OCI-LY7 (cell line): ENCODE results near the gene UQCC3. TPM values are rescaled to one million over a fixed set of nuclear protein-coding genes. Genes with fewer than 3 reads are reported as not detected.

Experiments
- BruUV-seq: library from RNA; stranded (reverse); fragments of 400-500 nt; replicated peaks from 2 replicates; lab custom pipeline; 2021; lab: Mats Ljungman, UMichigan
- CTCF ChIA-PET: fragments of 300-600 bp; sonication (Branson Sonifier 250); formaldehyde crosslinking; loops from one replicate; lab custom pipeline; 2022; ENCODE audit warnings: antibody characterized with exemption; ENCODE audit not compliant: unreplicated experiment; lab: Charles Lee
- POLR2A ChIA-PET: fragments of 300-600 bp; sonication (Branson Sonifier 250); formaldehyde crosslinking; loops from one replicate; lab custom pipeline; 2022; ENCODE audit warnings: antibody characterized with exemption; lab: Charles Lee
- DNase-seq: peaks from one replicate; pipeline ENCODE4 v3.0.0-alpha.2; 2015; ENCODE audit warnings: low spot score
- H2AFZ ChIP-seq: fragments of 200-600 bp; sonication (generic), shearing (Covaris generic); 2 replicates; pipeline ENCODE4 v1.6.1; 2014; ENCODE audit warnings: mild to moderate bottlenecking, antibody characterized with exemption, low read length, moderate library complexity
- H3K27ac ChIP-seq: fragments of 200-600 bp; sonication (generic); 2 replicates; pipeline ENCODE4 v1.5.1; 2014; ENCODE audit warnings: mixed run types, low read depth, mild to moderate bottlenecking, moderate library complexity, low read length, inconsistent platforms; ENCODE audit not compliant: poor library complexity, severe bottlenecking
- H3K36me3 ChIP-seq: fragments of 200-600 bp; sonication (generic); 2 replicates; pipeline ENCODE4 v1.6.1; 2014; ENCODE audit warnings: mild to moderate bottlenecking, antibody characterized with exemption, low read length, moderate library complexity, mixed read lengths; ENCODE audit not compliant: insufficient read depth
- H3K4me1 ChIP-seq: fragments of 200-600 bp; sonication (generic); 2 replicates; pipeline ENCODE4 v1.5.1; 2014; ENCODE audit warnings: mild to moderate bottlenecking, low read length; ENCODE audit not compliant: insufficient read depth, poor library complexity, severe bottlenecking
- H3K4me2 ChIP-seq: fragments of 200-600 bp; sonication (generic); 2 replicates; pipeline ENCODE4 v1.6.1; 2014; ENCODE audit warnings: mild to moderate bottlenecking, low read length
- H3K4me3 ChIP-seq: fragments of 200-600 bp; sonication (generic); 2 replicates; pipeline ENCODE4 v1.5.1; 2014; ENCODE audit warnings: mild to moderate bottlenecking, low read depth, low read length; ENCODE audit not compliant: poor library complexity, severe bottlenecking
- H3K79me2 ChIP-seq: fragments of 200-600 bp; sonication (generic); 2 replicates; pipeline ENCODE4 v1.6.1; 2016; ENCODE audit warnings: low read depth, mild to moderate bottlenecking, low read length, moderate library complexity, mixed read lengths; ENCODE audit not compliant: insufficient read depth
- H3K9me2 ChIP-seq: fragments of 200-600 bp; sonication (generic); 2 replicates; pipeline ENCODE4 v1.6.1; 2016; ENCODE audit warnings: mild to moderate bottlenecking, low read length, mixed read lengths; ENCODE audit not compliant: insufficient read depth
- H3K9me3 ChIP-seq: fragments of 200-600 bp; sonication (generic); 2 replicates; pipeline ENCODE4 v1.6.1; 2014; ENCODE audit warnings: mild to moderate bottlenecking, mixed run types, low read length, mixed read lengths
- H4K20me1 ChIP-seq: fragments of 200-600 bp; sonication (generic); 2 replicates; pipeline ENCODE4 v1.6.1; 2014; ENCODE audit warnings: mild to moderate bottlenecking, antibody characterized with exemption, low read length, moderate library complexity, mixed read lengths; ENCODE audit not compliant: insufficient read depth
- EZH2phosphoT487 ChIP-seq: fragments of 200-600 bp; sonication (generic); IDR thresholded peaks from 2 replicates; pipeline ENCODE4 v1.6.1; 2018; ENCODE audit warnings: low read depth, borderline replicate concordance, mild to moderate bottlenecking, mixed run types, antibody characterized with exemption, low read length, moderate library complexity, mixed read lengths
- intact Hi-C: fragments of 100-400 bp; cut with micrococcal nuclease; formaldehyde crosslinking; loops from one replicate; pipeline ENCODE4 v1.10.0; 2022; ENCODE audit not compliant: unreplicated experiment
- total RNA-seq, 2 experiments: library from RNA; depleted of rRNA in 1 of 2; stranded (reverse); fragments of >200 nt in 1 of 2; shearing (Covaris generic) in 1 of 2; gene quantifications; 2 replicates each; pipeline ENCODE4 v1.2.3, GENCODE V29; 2014 to 2022
- TF ChIP-seq, protein P1 (sequence below): fragments of 200-600 bp; sonication (generic); conservative IDR thresholded peaks from 2 replicates; pipeline ENCODE4 v1.5.1; 2014; ENCODE audit warnings: mild to moderate bottlenecking, antibody characterized with exemption, low read length, moderate library complexity, mixed read lengths

The UQCC3 gene
- total RNA-seq, 2 experiments from 2014 or later: 15.5 to 40.0 TPM

DNA sequence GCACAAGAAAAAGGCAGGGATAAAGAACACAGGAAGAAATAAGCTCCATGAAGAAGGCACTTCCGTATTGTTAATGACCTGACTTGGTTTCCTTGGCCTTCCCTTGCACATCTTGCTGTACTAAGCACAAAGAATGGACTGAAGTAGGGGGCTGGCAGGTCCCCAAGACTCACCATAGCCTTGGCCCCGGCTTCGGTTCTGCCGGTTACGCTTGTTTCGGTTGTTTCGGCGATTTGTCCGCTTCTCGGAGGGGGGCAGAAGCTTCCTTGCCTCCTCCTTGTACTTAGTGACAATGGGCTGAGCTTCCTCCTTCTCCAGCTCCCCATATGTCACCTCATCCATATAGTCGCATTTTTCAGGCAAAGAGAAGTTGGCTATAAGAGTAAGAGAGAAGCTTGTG is 45.3 kb downstream of the UQCC3 start:
- Histone ChIP-seq H3K36me3 (peaks cover 99% of the 10 kb centered on the region), H3K4me3 (no peak overlapping the region), H3K9me2 (no peaks in the 10 kb centered on the region), H2AFZ (no peak overlapping the region), H3K79me2 (peaks cover 21% of the 10 kb centered on the region; the same call in 1 of the 2 replicates), H3K4me2 (no peak overlapping the region), H3K4me1 (peaks cover 12% of the 10 kb centered on the region), H4K20me1 (no peaks in the 10 kb centered on the region), H3K9me3 (no peaks in the 10 kb centered on the region), H3K27ac (no peak overlapping the region)
- CTCF ChIA-PET: interaction anchor here (1.1 kb wide), 1 partner anchor 11 kb away, joined by 3 read pairs; the partner anchor contains the start of gene HNRNPUL2
- TF ChIP-seq EZH2phosphoT487: no peak
- TF ChIP-seq, protein P1, sequence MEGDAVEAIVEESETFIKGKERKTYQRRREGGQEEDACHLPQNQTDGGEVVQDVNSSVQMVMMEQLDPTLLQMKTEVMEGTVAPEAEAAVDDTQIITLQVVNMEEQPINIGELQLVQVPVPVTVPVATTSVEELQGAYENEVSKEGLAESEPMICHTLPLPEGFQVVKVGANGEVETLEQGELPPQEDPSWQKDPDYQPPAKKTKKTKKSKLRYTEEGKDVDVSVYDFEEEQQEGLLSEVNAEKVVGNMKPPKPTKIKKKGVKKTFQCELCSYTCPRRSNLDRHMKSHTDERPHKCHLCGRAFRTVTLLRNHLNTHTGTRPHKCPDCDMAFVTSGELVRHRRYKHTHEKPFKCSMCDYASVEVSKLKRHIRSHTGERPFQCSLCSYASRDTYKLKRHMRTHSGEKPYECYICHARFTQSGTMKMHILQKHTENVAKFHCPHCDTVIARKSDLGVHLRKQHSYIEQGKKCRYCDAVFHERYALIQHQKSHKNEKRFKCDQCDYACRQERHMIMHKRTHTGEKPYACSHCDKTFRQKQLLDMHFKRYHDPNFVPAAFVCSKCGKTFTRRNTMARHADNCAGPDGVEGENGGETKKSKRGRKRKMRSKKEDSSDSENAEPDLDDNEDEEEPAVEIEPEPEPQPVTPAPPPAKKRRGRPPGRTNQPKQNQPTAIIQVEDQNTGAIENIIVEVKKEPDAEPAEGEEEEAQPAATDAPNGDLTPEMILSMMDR: no peak
- intact Hi-C loops: no loop called here
- POLR2A ChIA-PET: interaction anchor here (0.9 kb wide), 1 partner anchor 118 kb away, joined by 3 read pairs; no protein-coding TSS in a partner anchor
- BruUV-seq: no TSS peak
- DNase-seq: no peak

DNA sequence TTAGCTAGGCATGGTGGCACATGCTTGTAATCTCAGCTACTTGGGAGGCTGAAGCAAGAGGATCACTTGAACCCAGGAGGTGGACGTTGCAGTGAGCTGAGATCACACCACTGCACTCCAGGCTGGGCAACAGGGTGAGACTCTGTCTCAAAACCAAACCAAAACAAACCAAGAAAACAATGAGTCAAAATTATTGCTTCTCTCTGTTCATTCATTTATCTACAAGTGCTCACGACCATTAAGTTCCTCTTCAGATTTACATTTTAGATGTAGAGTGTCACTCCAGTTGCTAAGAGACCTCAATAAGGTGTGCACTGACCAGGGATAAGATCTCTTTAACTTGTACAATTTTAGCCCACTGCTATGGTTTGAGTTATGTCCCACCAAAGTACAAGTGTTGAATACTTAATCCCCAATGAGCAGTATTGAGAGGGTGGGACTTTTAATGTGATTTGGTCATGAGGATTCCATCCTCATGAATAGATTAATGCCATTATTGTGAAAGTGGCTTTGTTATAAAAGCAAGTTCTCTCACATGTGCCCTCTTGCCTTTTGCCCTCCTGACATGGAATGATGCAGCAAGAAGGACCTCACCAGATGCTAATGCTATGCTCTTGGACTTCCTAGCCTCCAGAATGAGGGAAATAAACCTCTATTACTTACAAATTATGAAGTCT is 48.0 kb downstream of the UQCC3 start:
- Histone ChIP-seq H3K36me3 (peaks cover 99% of the 10 kb centered on the region), H2AFZ (no peak overlapping the region), H3K79me2 (peaks cover 48% of the 10 kb centered on the region), H3K4me1 (peaks cover 7% of the 10 kb centered on the region), H4K20me1 (peaks cover 15% of the 10 kb centered on the region), H3K4me3 (no peak overlapping the region), H3K4me2 (no peak overlapping the region), H3K9me3 (no peaks in the 10 kb centered on the region), H3K9me2 (no peaks in the 10 kb centered on the region), H3K27ac (no peak overlapping the region)
- ChIA-PET POLR2A (interaction anchor here (0.7 kb wide), 1 partner anchor 11 kb away, joined by 4 read pairs; no protein-coding TSS in a partner anchor), CTCF (no interaction called here)
- no peak for DNase-seq
- no TSS peak for BruUV-seq
- TF ChIP-seq EZH2phosphoT487: no peak
- TF ChIP-seq, protein P1: no peak
- intact Hi-C loops: no loop called here

DNA sequence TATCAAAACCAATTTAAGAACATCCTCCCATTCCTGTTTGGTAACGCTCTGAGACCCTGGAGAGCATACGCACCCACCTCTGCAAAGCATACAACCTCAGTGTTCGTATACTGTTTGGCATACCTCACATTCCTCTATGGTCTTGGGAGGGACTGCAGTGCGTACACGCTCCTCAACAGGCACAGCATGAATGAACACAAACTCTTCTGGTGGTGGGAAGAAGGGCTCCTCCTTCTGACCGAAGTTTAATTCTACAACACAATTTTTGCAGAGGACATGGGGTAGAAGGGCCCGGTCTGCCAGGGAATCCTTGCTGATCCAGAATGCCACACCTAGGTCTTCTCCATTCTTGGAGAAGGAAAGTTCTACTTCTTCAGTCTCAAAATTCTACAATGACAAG is 50.5 kb downstream of the UQCC3 start:
- intact Hi-C loops: loop anchor here (10.0 kb wide), 1 partner anchor 127 kb away; the partner anchor contains the start of gene TUT1
- ChIA-PET CTCF (no interaction called here), POLR2A (no interaction called here)
- TF ChIP-seq EZH2phosphoT487: no peak
- TF ChIP-seq, protein P1: peak; percentile 45
- peaks cover 97% of the 10 kb centered on the region for H3K36me3 ChIP-seq
- peaks cover 16% of the 10 kb centered on the region for H3K4me1 ChIP-seq
- peaks cover 66% of the 10 kb centered on the region for H3K79me2 ChIP-seq
- H3K4me3 ChIP-seq: no peak overlapping the region
- H3K27ac ChIP-seq: no peak overlapping the region
- DNase-seq: no peak
- H4K20me1 ChIP-seq: peaks cover 35% of the 10 kb centered on the region
- H3K4me2 ChIP-seq: no peak overlapping the region
- H3K9me3 ChIP-seq: no peaks in the 10 kb centered on the region
- TSS peak; percentile 74 for BruUV-seq
- no peak overlapping the region for H2AFZ ChIP-seq
- no peaks in the 10 kb centered on the region for H3K9me2 ChIP-seq
